ENCODE results near the gene WNT8A. TPM values are rescaled to one million over a fixed set of nuclear protein-coding genes. Genes with fewer than 3 reads are reported as not detected.
"Not testable (repeated sequence)": the region's sequence is repeated elsewhere in the genome, so short reads cannot be mapped to it uniquely, and the experiment has no call there.

WNT8A gene
- total RNA-seq, 2 donors from 2014 or later = not detected

DNA sequence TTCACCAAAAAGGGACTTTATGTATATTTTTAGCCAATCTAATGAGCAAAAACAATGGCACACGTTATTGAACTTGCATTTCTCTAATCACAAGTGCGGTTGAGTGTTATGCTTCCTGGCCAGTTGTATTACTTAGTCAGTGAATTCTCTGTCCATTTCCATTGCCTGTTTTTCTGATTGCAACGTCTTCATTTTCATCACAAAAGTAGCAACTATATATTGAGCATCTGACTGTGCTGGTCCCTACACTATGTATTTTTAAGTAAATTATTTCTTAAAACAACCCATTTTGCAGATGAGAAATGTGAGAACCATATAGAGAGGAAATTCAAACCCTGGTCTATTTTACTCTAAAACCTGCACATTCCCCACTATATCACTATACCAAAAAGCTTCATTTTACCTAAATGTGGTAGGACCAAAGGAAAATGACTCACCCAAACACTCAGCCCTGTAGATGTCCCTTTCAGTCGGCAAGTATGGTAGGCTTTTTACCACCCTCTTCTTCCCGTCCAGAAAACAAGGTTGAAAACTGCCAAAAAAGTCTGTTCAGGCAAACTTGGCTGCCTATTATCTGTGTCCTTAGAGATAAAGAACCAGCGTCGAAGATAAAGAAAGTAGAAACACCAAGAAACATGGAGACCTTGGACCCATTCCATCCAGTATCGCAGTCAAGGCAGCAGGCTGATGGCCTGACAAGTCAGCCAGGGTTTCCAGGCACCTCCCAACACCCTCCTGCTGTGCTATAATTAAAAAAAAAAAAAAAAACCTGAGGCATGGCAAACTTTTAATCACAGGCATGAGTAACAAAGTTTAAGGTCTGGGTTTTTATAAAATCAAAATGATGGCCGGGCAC, 32.2 kb upstream of the WNT8A start:
- no peaks in the 10 kb centered on the region for H3K36me3 ChIP-seq
- TF ChIP-seq, protein P1, sequence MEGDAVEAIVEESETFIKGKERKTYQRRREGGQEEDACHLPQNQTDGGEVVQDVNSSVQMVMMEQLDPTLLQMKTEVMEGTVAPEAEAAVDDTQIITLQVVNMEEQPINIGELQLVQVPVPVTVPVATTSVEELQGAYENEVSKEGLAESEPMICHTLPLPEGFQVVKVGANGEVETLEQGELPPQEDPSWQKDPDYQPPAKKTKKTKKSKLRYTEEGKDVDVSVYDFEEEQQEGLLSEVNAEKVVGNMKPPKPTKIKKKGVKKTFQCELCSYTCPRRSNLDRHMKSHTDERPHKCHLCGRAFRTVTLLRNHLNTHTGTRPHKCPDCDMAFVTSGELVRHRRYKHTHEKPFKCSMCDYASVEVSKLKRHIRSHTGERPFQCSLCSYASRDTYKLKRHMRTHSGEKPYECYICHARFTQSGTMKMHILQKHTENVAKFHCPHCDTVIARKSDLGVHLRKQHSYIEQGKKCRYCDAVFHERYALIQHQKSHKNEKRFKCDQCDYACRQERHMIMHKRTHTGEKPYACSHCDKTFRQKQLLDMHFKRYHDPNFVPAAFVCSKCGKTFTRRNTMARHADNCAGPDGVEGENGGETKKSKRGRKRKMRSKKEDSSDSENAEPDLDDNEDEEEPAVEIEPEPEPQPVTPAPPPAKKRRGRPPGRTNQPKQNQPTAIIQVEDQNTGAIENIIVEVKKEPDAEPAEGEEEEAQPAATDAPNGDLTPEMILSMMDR (IDR thresholded peaks at IDR 0.05) = no peak
- DNase-seq (ENCODE audit: low spot score) = no peak
- H3K9me3 ChIP-seq = no peaks in the 10 kb centered on the region
- peak overlapping the region; percentile 38 to 43 for H3K4me3 ChIP-seq
- H3K27ac ChIP-seq = peak overlapping the region; percentile 66 to 80
- H3K27me3 ChIP-seq = no peaks in the 10 kb centered on the region
- H3K4me1 ChIP-seq = peaks cover 0 to 22% of the 10 kb centered on the region in 2 donors

DNA sequence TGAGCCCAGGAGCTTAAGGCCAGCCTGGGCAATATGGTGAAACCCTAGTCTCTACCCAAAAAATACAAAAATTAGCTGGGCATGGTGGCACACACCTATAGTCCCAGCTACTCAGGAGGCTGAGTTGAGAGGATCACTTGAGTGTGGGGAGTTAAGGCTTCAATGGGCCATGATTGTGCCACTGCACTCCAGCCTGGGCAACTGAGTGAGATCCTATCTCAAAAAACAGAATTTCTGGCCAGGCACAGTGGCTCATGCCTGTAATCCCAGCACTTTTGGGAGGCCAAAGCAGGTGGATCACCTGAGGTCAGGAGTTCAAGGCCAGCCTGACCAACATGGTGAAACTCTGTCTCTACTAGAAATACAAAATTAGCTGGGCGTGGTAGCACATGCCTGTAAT, 31.1 kb upstream of the WNT8A start:
- peak overlapping the region; percentile 66 to 80 for H3K27ac ChIP-seq
- peaks cover 0 to 22% of the 10 kb centered on the region in 2 donors for H3K4me1 ChIP-seq
- not testable (repeated sequence) for DNase-seq (ENCODE audit: low spot score); H3K4me3 ChIP-seq; H3K36me3 ChIP-seq; H3K9me3 ChIP-seq; H3K27me3 ChIP-seq

DNA sequence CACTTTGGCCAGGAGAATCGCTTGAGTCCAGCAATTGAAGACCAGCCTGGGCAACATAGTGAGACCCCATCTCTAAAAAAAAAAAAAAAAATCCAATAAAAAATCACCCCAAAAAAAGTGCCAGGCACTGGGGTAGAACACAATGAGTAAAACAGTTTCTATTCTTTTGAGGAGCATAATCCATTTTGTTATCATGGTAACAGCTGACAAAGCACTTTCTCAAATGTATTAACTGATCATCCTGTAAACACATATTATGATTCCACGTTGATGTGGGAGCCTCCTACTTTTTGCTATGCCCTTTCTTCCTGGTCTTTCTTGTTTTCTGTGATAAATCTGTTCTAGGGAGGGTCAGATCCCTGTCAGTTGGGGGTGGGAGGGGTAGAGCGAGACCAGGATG, 30.3 kb upstream of the WNT8A start:
- peaks cover 0 to 22% of the 10 kb centered on the region in 2 donors for H3K4me1 ChIP-seq
- H3K36me3 ChIP-seq = no peaks in the 10 kb centered on the region
- H3K9me3 ChIP-seq = no peaks in the 10 kb centered on the region
- H3K27ac ChIP-seq = peak overlapping the region; percentile 31 to 63
- no peak overlapping the region for H3K4me3 ChIP-seq
- TF ChIP-seq, protein P1 (IDR thresholded peaks at IDR 0.05) = no peak
- DNase-seq (ENCODE audit: low spot score) = no peak
- no peaks in the 10 kb centered on the region for H3K27me3 ChIP-seq

DNA sequence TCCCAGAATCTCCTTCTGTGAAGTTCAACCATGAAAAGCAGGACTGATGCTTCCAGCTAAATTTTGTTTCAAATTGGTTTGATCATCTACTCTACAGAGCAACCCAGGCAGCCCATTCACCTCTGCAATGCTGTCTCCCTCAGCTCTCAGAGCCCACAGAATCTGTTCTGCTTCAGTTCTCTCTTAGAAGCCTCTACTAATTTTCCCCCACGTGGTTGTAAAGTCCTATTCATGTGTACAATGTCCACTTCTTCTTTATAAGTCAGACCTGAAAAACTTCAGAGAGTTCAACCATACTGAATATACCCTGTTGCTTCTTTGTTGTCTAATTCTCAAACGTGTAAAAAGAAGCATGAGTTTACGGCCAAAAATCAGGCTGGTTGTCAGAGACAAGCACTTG, 29.6 kb upstream of the WNT8A start:
- DNase-seq (ENCODE audit: low spot score) = no peak
- Histone ChIP-seq H3K4me3 (no peak overlapping the region), H3K9me3 (no peaks in the 10 kb centered on the region)

DNA sequence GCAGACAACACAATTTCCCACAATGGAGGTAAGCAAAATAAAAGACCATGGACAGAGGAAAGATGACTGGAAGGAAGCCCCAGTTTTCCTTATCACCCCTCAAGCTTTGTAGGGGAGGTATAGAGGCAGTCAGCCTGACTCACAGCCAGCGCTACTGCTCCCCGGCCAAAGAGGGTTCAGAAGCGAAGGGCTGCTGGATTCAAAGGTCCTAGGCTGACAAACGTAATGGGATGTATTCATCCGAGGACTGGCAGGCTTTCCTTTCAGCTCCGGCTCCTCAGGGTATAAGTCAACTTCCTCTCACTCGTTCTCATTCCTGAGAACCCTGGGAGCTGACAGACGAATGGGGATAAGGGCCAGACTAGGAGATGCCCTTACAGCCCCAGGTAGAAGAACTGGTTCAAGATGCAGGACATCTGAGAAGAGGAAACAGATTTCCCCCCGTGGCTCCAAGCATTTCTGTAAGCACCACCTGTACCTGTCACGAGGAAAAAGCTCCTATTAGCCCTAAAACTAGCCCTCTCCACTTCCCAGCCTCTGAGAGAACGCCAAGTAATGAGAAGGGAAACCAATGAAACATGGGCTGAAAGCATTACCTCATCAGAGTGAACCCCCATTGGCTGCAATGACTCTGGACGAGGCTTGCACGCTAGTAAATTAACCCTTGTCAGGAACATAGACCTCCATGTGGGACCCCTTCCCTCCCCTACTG, 28.8 kb upstream of the WNT8A start:
- TF ChIP-seq, protein P1 (IDR thresholded peaks at IDR 0.05) = no peak
- H3K4me1 ChIP-seq = peaks cover 0 to 22% of the 10 kb centered on the region in 2 donors
- no peaks in the 10 kb centered on the region for H3K27me3 ChIP-seq
- H3K27ac ChIP-seq = peak overlapping the region; percentile 4 to 63
- peak overlapping the region in 1 of 2 donors; percentile 13 for H3K4me3 ChIP-seq
- no peaks in the 10 kb centered on the region for H3K9me3 ChIP-seq
- H3K36me3 ChIP-seq = no peaks in the 10 kb centered on the region
- DNase-seq (ENCODE audit: low spot score) = no peak

More for the DNA sequence above, 29.6 kb upstream of the WNT8A start:
- TF ChIP-seq, protein P1 (IDR thresholded peaks at IDR 0.05) = no peak
- H3K4me1 ChIP-seq = peaks cover 0 to 22% of the 10 kb centered on the region in 2 donors
- peak overlapping the region; percentile 31 to 63 for H3K27ac ChIP-seq
- no peaks in the 10 kb centered on the region for H3K27me3 ChIP-seq
- H3K36me3 ChIP-seq = no peaks in the 10 kb centered on the region

DNA sequence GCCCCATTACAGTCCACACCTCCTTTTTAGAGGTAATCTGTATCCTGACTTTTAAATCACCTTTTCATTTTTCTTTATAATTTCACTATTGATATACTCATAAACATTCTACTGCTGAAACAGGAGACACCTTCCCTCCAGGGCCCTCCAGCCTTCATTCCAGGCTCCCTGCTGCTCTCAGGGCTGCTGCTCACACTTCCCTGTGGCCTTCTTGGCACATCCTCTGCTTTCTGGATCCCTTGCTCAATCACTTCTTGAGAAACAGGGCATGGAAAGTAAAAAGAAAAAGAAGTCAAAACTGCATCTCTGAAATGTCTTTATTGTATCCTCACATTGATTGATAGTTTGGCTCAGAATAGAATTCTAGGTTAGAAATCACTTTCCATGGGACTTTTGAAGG, 19.3 kb upstream of the WNT8A start:
- Histone ChIP-seq H3K27ac (no peak overlapping the region), H3K4me1 (no peaks in the 10 kb centered on the region), H3K27me3 (no peaks in the 10 kb centered on the region), H3K9me3 (no peaks in the 10 kb centered on the region), H3K36me3 (no peaks in the 10 kb centered on the region), H3K4me3 (no peak overlapping the region)
- DNase-seq (ENCODE audit: low spot score) = no peak
- TF ChIP-seq, protein P1 (IDR thresholded peaks at IDR 0.05) = no peak

All from right atrium auricular region (tissue), 2 donors.